Epidermal melanocyte (primary cell): ENCODE data around the gene SLC30A3.

Experiments
- DNase-seq: peaks from one replicate; pipeline ENCODE4 v3.0.0; 2011; ENCODE audit warnings: low spot score; ENCODE audit not compliant: insufficient read length

SLC30A3 gene

GRCh38 chr2:27206346-27206745 lies 56.5 kb downstream of the SLC30A3 start:
- no peak for DNase-seq

GRCh38 chr2:27205206-27205605 lies 57.6 kb downstream of the SLC30A3 start:
- no peak for DNase-seq

- DNase-seq: no peak
These were observed 58.3 kb downstream of the SLC30A3 start for GRCh38 chr2:27204566-27204965.

GRCh38 chr2:27203741-27204140 lies 59.1 kb downstream of the SLC30A3 start:
- DNase-seq: no peak
